GM03348 (cell line): ENCODE measurements around the gene GAP43.

Experiments
- DNase-seq: peaks from one replicate; pipeline ENCODE4 v3.0.0; 2012; ENCODE audit warnings: low spot score

The GAP43 gene

DNA sequence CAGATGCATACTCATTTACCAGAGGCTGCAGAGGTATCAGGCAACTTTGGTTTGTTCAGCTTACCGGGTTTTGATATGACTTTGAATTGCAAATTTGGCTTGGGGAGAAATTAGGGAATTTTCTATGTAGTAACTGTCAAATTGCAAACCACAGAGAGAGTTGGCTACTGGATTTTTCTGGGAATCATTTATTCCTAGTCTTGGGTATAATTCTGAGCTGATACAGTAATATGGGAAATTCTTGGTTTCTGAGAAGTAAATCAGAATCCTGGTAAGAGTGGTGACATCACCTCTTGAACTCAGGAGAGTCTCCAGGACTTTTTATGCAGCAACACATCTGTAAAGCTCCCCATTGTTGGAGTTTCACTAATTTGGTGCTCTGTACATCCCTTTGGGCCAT is 39.0 kb downstream of the GAP43 start:
- no peak for DNase-seq

DNA sequence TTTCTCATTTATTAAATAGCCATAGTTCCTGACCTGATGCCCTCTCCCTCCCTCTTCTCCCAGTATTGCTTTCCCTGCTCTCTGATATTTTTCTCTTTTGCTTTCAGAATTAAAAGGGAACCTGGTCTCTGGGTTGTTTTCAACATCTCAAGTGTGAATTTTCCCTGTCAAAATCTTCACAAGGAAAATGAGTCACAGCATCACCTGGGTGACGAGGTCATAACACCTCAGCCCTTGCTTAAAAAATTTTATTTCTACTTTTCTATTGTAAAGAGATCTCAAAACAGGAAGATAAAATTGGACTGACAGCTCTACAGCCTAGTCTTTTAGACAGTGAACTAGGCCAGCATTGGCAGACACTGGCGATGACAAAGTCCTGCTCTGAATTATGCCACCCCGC is 40.1 kb downstream of the GAP43 start:
- DNase-seq, result no peak

GRCh38 chr3:115666081-115666480 is 42.8 kb downstream of the GAP43 start:
- DNase-seq, result no peak

GRCh38 chr3:115666920-115667737 is 43.8 kb downstream of the GAP43 start:
- DNase-seq, result no peak

- no peak for DNase-seq
Observed at GRCh38 chr3:115667738-115668065, 44.4 kb downstream of the GAP43 start.

- peak; percentile 26 for DNase-seq
Observed at GRCh38 chr3:115670911-115671310, 47.6 kb downstream of the GAP43 start.

DNA sequence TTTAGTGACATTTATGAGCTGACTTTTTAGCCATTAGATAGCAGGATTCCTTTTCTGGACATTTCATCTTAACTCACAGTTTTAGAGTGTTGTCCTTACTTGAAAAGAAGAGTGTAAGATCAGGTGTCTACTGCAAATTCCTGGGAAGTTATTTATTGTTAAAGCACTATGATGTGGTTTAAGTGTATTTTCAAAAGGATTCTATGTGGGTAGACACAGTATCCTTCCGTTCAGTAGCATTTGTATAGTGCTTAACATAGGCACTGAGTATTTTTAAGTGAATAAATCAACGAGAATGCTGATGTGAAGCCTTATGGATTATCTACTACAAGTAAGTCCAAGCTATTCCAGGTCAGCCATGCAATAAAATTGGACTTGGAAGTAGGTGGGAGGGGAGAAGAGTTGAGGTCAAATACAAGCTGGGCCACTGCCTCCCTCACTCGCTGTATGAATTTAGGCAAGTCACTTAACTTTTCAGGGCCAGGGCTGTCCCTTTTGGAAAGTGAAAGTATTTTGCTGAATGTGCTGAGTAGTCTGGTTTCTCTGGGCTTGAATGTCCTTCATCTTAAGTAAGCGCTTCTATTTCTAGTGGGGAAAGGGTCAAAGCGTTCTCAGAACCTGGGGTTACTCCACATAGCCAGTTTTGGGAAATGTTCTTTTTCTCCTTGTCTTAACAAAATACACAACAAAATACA is 48.6 kb downstream of the GAP43 start:
- DNase-seq, result no peak

GRCh38 chr3:115673881-115674280 is 50.6 kb downstream of the GAP43 start:
- DNase-seq, result no peak

GRCh38 chr3:115676336-115676735 is 53.0 kb downstream of the GAP43 start:
- DNase-seq, result no peak

DNA sequence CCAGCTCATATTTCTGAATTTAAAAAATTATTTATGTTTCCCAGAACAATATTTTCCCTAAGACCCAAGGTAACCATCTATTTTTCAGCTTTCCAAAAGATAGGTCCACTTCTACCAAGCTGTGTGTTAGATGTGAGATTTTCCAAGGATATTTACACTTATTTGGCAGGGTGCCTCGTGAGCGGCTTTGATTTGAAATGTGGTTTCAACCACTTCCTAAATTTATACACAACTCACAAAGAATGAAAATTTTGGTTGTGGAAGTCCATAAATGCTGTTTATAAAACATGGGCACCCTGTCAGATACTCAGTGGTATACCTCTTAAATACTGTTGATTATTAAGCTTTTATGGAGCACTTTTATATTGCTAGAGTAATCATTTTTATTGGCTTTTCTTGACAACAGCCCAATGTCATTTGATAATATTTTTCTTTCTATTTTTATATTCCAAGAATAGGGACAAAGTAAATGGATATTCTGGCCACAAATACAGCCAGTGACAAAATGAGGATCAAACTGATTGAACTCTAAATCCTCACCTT is 57.6 kb downstream of the GAP43 start:
- no peak for DNase-seq

- no peak for DNase-seq
Observed at GRCh38 chr3:115681736-115682135, 58.4 kb downstream of the GAP43 start.

- no peak for DNase-seq
Observed at GRCh38 chr3:115683305-115683704, 60.0 kb downstream of the GAP43 start.

GRCh38 chr3:115683773-115684172 is 60.5 kb downstream of the GAP43 start:
- no peak for DNase-seq

- DNase-seq, result no peak
Observed at GRCh38 chr3:115685097-115685496, 61.8 kb downstream of the GAP43 start.

GRCh38 chr3:115687721-115688120 is 64.4 kb downstream of the GAP43 start:
- DNase-seq, result no peak

DNA sequence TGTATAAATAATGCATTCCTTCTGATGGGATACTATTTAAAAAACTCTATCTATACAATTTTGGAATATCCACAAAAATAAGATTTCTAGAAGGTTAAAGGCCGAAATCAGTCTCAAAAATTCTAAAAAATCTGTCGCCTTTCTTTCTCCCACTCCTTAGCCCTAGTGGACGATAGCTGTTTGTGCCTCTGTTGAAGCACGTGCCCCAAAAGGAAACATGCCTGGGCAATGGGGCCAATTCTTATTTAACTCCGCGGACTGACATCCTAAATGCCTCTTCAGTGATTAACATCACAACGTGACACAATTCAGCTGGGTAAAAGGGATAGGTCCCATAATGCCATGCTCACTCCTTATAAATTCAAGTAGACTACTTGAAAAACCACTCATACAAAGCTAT is 65.1 kb downstream of the GAP43 start:
- DNase-seq, result no peak

- no peak for DNase-seq
Observed at GRCh38 chr3:115689928-115690327, 66.6 kb downstream of the GAP43 start.

GRCh38 chr3:115691964-115692363 is 68.7 kb downstream of the GAP43 start:
- DNase-seq, result no peak

- peak; percentile 73 for DNase-seq
Observed at GRCh38 chr3:115692887-115693524, 69.7 kb downstream of the GAP43 start.

DNA sequence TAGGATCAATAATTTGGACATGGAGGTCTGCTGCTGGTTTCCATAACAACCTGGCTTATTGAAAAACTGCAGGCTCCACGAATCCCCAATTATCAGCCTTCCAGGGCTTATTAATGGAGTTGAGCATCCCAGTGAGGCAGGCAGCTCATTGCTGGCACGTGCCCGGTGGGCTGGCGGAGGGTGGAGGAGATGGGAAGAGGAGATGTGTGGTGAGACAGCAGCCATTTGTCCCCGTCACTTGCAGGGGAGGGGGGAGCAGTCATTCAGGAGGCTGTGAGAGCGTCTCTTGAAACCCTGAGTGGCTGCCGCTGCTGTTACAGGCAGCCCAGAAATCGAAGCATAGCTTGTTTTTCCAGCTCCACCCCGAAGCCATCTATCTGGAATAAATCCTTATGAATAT is 70.6 kb downstream of the GAP43 start:
- no peak for DNase-seq

DNA sequence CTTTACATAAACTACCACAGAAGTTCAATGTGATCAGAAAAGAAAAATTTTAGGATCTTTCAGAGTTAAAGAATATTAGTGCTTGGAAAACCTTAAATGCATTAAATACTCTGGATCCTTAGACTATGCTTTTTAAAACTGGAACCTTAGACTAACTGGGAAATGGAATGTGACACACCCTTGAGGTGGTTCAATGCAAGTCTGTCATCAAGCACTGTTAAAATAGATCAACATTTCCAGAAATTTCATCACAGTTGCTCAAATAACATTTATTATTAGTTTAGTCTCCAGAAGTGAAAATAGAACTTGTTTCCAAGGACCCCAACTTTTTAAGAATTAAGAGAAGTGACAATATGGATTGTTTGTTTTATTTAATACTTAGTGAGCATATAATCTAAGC is 71.8 kb downstream of the GAP43 start:
- DNase-seq, result no peak

GRCh38 chr3:115697263-115698053 is 74.1 kb downstream of the GAP43 start:
- no peak for DNase-seq
